Measurements from ENCODE around the gene MFAP3L.

GRCh38 chr4:169985881-169986280, 40.3 kb downstream of the MFAP3L start:
- TF ChIP-seq POLR2A (IDR thresholded peaks at IDR 0.05; ENCODE audit: low read length) (no peak), GATA1 (IDR thresholded peaks at IDR 0.05; ENCODE audit: low read depth, low read length) (no peak)
